HepG2 (cell line): ENCODE results near the gene S100A11. TPM values are rescaled to one million over a fixed set of nuclear protein-coding genes. Genes with fewer than 3 reads are reported as not detected.
A peak's percentile ranks its signal among the peaks of the same experiment; 100 is the strongest.

Experiments
- ATAC-seq: fragments of 200-7000 bp; cut with Tn5 transposase; 3 replicates; pipeline ENCODE4 v1.9.1; 2020; ENCODE audit warnings: mild to moderate bottlenecking, moderate library complexity
- BruUV-seq: library from RNA; stranded (reverse); fragments of 400-500 nt; replicated peaks from 2 replicates; lab custom pipeline; 2021; lab: Mats Ljungman, UMichigan
- CTCF ChIA-PET: fragments of 300-600 bp; formaldehyde crosslinking; extraction: SDS; loops from one replicate; lab custom pipeline; 2021; ENCODE audit warnings: low total read pairs, inconsistent platforms, low intra/inter-chr PET ratio; lab: Yijun Ruan, JAX
- POLR2A ChIA-PET: fragments of 350-600 bp; sonication (Branson Sonifier 250); formaldehyde crosslinking; loops from one replicate; lab custom pipeline; 2020; ENCODE audit warnings: antibody characterized with exemption, inconsistent platforms; lab: Yijun Ruan, JAX
- DNase-seq: peaks from one replicate; pipeline ENCODE4 v3.0.0-alpha.2; 2015; ENCODE audit warnings: low spot score
- FAIRE-seq: peaks from 3 replicates; lab custom pipeline; 2011; peaks lifted over from hg19 to GRCh38; lab: Jason Lieb, UNC
- H2AFZ ChIP-seq: one replicate; pipeline ENCODE4 v1.6.1; 2011; ENCODE audit warnings: low read length, inconsistent platforms
- H3K27ac ChIP-seq: fragments of 300-600 bp; 3 replicates; pipeline ENCODE4 v1.8.0; 2011; ENCODE audit warnings: mixed run types, mild to moderate bottlenecking, mixed read lengths, low read length, inconsistent platforms; ENCODE audit not compliant: insufficient read depth; ENCODE audit errors: extremely low read length
- H3K27me3 ChIP-seq, 2 experiments: fragments of 200-600 bp in 1 of 2; 2 replicates in 1 of 2; 3 replicates in 1 of 2; pipeline versions ENCODE4 v1.6.0 to v1.8.0; 2011; ENCODE audit warnings: low read length in 2 of 2, mild to moderate bottlenecking in 2 of 2, moderate library complexity in 2 of 2, inconsistent platforms in 1 of 2; ENCODE audit not compliant: insufficient read depth in 2 of 2, control insufficient read depth in 1 of 2
- H3K36me3 ChIP-seq, 2 experiments: fragments of 200-600 bp in 1 of 2; replicated peaks in 1 of 2; 2 replicates in 1 of 2; 3 replicates in 1 of 2; pipeline versions ENCODE4 v1.5.1 to v1.8.0; 2011; ENCODE audit warnings: low read length in 2 of 2, inconsistent platforms in 1 of 2; ENCODE audit not compliant: insufficient read depth in 2 of 2, control insufficient read depth in 1 of 2
- H3K4me1 ChIP-seq: 2 replicates; pipeline ENCODE4 v1.5.1; 2012; ENCODE audit warnings: low read length, inconsistent platforms; ENCODE audit not compliant: insufficient read depth
- H3K4me2 ChIP-seq: 2 replicates; pipeline ENCODE4 v1.6.0; 2011; ENCODE audit warnings: low read depth, low read length, inconsistent platforms
- H3K4me3 ChIP-seq, 3 experiments: fragments of 200-600 bp in 1 of 3; sonication (generic), shearing (Covaris generic) in 1 of 3; replicated peaks in 1 of 3; 2 replicates each; pipeline ENCODE4 v1.5.1; 2011 to 2016; ENCODE audit warnings: low read length in 3 of 3, inconsistent platforms in 2 of 3, low read depth in 2 of 3, mild to moderate bottlenecking in 2 of 3, control low read depth in 1 of 3, mixed read lengths in 1 of 3; ENCODE audit not compliant: insufficient read depth in 1 of 3
- H3K79me2 ChIP-seq: one replicate; pipeline ENCODE4 v1.6.1; 2011; ENCODE audit warnings: low read length, inconsistent platforms; ENCODE audit not compliant: insufficient read depth
- H3K9ac ChIP-seq: 2 replicates; pipeline ENCODE4 v1.6.0; 2011; ENCODE audit warnings: mild to moderate bottlenecking, low read depth, low read length, inconsistent platforms; ENCODE audit not compliant: insufficient read depth
- H3K9me3 ChIP-seq: 2 replicates; pipeline ENCODE4 v1.5.1; 2012; ENCODE audit warnings: mild to moderate bottlenecking, low read length
- H4K20me1 ChIP-seq: 2 replicates; pipeline ENCODE4 v1.6.0; 2011; ENCODE audit warnings: inconsistent platforms, mild to moderate bottlenecking, low read length, moderate library complexity; ENCODE audit not compliant: insufficient read depth
- ARID5B ChIP-seq: IDR thresholded peaks from 2 replicates; pipeline ENCODE4 v1.4.0; 2020; ENCODE audit warnings: mild to moderate bottlenecking, missing genetic modification reagents
- ARNT2 ChIP-seq: sonication (generic); formaldehyde crosslinking; IDR thresholded peaks from 2 replicates; pipeline ENCODE4 v1.8.0; 2022; ENCODE audit warnings: mild to moderate bottlenecking, low read depth, missing genetic modification reagents, moderate library complexity
- ETV6 ChIP-seq: sonication (generic); formaldehyde crosslinking; conservative IDR thresholded peaks from 2 replicates; pipeline ENCODE4 v1.4.0; 2020; ENCODE audit warnings: missing genetic modification reagents
- HMG20A ChIP-seq: IDR thresholded peaks from 2 replicates; pipeline ENCODE4 v1.6.1; 2016; ENCODE audit warnings: borderline replicate concordance
- MIXL1 ChIP-seq: IDR thresholded peaks from 2 replicates; pipeline ENCODE4 v1.6.1; 2016
- NFIC ChIP-seq: IDR thresholded peaks from 2 replicates; pipeline ENCODE4 v1.6.1; 2012; ENCODE audit warnings: mild to moderate bottlenecking, low read length, inconsistent platforms
- SAP130 ChIP-seq: IDR thresholded peaks from 2 replicates; pipeline ENCODE4 v1.6.1; 2016; ENCODE audit warnings: low read depth
- TCF7 ChIP-seq: sonication (generic); IDR thresholded peaks from 2 replicates; pipeline ENCODE4 v1.6.1; 2016; ENCODE audit warnings: antibody characterized with exemption, low read depth
- ZC3H13 ChIP-seq: sonication (generic); formaldehyde crosslinking; IDR thresholded peaks from 2 replicates; pipeline ENCODE4 v1.8.1; 2023; ENCODE audit warnings: mild to moderate bottlenecking, missing genetic modification reagents, moderate library complexity
- ZNF263 ChIP-seq: sonication (generic); formaldehyde crosslinking; IDR thresholded peaks from 2 replicates; pipeline ENCODE4 v1.4.0; 2020; ENCODE audit warnings: missing genetic modification reagents
- ZNF275 ChIP-seq: sonication (generic); formaldehyde crosslinking; IDR thresholded peaks from 2 replicates; pipeline ENCODE4 v1.8.0; 2022; ENCODE audit warnings: missing genetic modification reagents, mild to moderate bottlenecking, inconsistent platforms, borderline replicate concordance
- WGBS: methylation state at CpG from one replicate; pipeline ENCODE4 v1.1.6; 2017; ENCODE audit warnings: low lambda C conversion rate; 5-methylcytosine and 5-hydroxymethylcytosine counted together
- in situ Hi-C: cut with HindIII; loops from 2 replicates; pipeline ENCODE4 v1.10.0; 2017; ENCODE audit warnings: low pct_unique_long_range_greater_than_20kb; ENCODE audit not compliant: extremely low pct_ligation_motif_present
- intact Hi-C: fragments of 100-400 bp; cut with micrococcal nuclease; formaldehyde crosslinking; loops from one replicate; pipeline ENCODE4 v1.10.0; 2022; ENCODE audit not compliant: unreplicated experiment
- polyA plus RNA-seq, 8 experiments: library from polyadenylated mRNA; depleted of rRNA in 3 of 8; stranded (reverse) in 7 of 8; unstranded in 1 of 8; fragments of >200 nt; fragmentation: Illumina TruSeq in 4 of 8; extraction: Trizol in 4 of 8; gene quantifications; 2 replicates each; pipeline versions ENCODE4 v1.2.1 to v1.2.3, GENCODE V29; 2011 to 2016; ENCODE audit warnings: low read depth in 4 of 8, missing spikeins in 1 of 8, mixed read lengths in 1 of 8; ENCODE audit not compliant: insufficient read depth in 1 of 8
- total RNA-seq, 5 experiments: library from RNA; depleted of rRNA; stranded (reverse); fragments of >200 nt; fragmentation: Illumina TruSeq; extraction: Trizol; gene quantifications; 2 replicates each; pipeline ENCODE4 v1.2.3, GENCODE V29; 2016; ENCODE audit warnings: low read depth in 1 of 5

The S100A11 gene
- total and polyA plus RNA-seq, 2 of the 13 experiments (the other 11 are each of a cell fraction or from before 2014, with no cell fraction given) = 6.6 to 34.4 TPM

GRCh38 chr1:151991663-151992302 lies 45.0 kb downstream of the S100A11 start:
- Histone ChIP-seq H2AFZ (no peak overlapping the region), H3K9me3 (no peaks in the 10 kb centered on the region), H3K36me3 (peaks cover 3% of the 10 kb centered on the region in 2 experiments; a peak in 1 of 5 replicates)
- DNase-seq = no peak
- BruUV-seq = no TSS peak
- no peak for TF ChIP-seq ZC3H13 (CRISPR knock-in tag)
- TF ChIP-seq HMG20A (CRISPR knock-in tag) = no peak
- no peak for TF ChIP-seq MIXL1
- 0 out of 2 replicates have a peak, but pooled peaks have one; percentile 14 for TF ChIP-seq ARNT2 (CRISPR knock-in tag)
- TF ChIP-seq, all 625 proteins: peak for 1
- Histone ChIP-seq H4K20me1 (peaks cover 24% of the 10 kb centered on the region), H3K27ac (peak overlapping the region; percentile 50), H3K27me3 (no peaks in the 10 kb centered on the region; a peak in 1 of 5 replicates), H3K4me2 (peak overlapping the region; percentile 94), H3K9ac (0 out of 2 replicates have a peak overlapping the region, but pooled peaks have one; percentile 71), H3K79me2 (peaks cover 53% of the 10 kb centered on the region), H3K4me1 (peaks cover 69% of the 10 kb centered on the region), H3K4me3 (peak overlapping the region; percentile 69 to 89 (median 81))
- in situ Hi-C loops = no loop called here
- intact Hi-C loops = loop anchor here (2.0 kb wide), 1 partner anchor 15 kb away; no protein-coding TSS in a partner anchor
- FAIRE-seq = no peak
- 22% methylated on average over 6 of the region's 6 CpGs for WGBS
- POLR2A ChIA-PET = interaction anchor here (1.0 to 2.7 kb wide), 2 partner anchors 15 to 45 kb away, joined by 4 to 19 read pairs; partner anchors contain the start of gene S100A11
- ATAC-seq = no peak
- CTCF ChIA-PET = no interaction called here

- Histone ChIP-seq H3K27ac (no peak overlapping the region), H4K20me1 (peaks cover 24% of the 10 kb centered on the region), H3K4me1 (peaks cover 66% of the 10 kb centered on the region), H3K79me2 (peaks cover 53% of the 10 kb centered on the region), H3K36me3 (peaks cover 5 to 12% of the 10 kb centered on the region in 2 experiments), H3K9me3 (no peaks in the 10 kb centered on the region), H2AFZ (no peak overlapping the region), H3K27me3 (no peaks in the 10 kb centered on the region; a peak in 1 of 5 replicates), H3K4me3 (0 out of 6 replicates have a peak overlapping the region, but pooled peaks of 1 of the 3 experiments have one; percentile 14), H3K9ac (no peak overlapping the region), H3K4me2 (peak overlapping the region; percentile 94)
- ChIA-PET CTCF (no interaction called here), POLR2A (interaction anchor here (1.0 kb wide), 1 partner anchor 10 kb away, joined by 3 read pairs; no protein-coding TSS in a partner anchor)
- WGBS = 2% methylated on average over 5 of the region's 5 CpGs
- BruUV-seq = no TSS peak
- ATAC-seq (no peak), DNase-seq (peak; percentile 73), FAIRE-seq (peak; percentile 80)
- in situ Hi-C loops (no loop called here), intact Hi-C loops (loop anchor here (2.0 kb wide), 1 partner anchor 14 kb away; no protein-coding TSS in a partner anchor)
- TF ChIP-seq ARID5B (CRISPR knock-in tag) (peak; percentile 20; the same call in 1 of the 2 replicates), TCF7 (no peak), ETV6 (CRISPR knock-in tag) (no peak), NFIC (peak; percentile 52; the same call in 1 of the 2 replicates), ZNF275 (no peak), ZNF263 (CRISPR knock-in tag) (peak; percentile 79), SAP130 (peak; percentile 60)
These were observed 46.0 kb downstream of the S100A11 start for GRCh38 chr1:151990856-151991198.
